CD4-positive, alpha-beta T cell treated with Interleukin-6 at 100 ng/mL for 8 hours (primary cell): ENCODE results near the gene CHST4.
"Not testable (repeated sequence)": the region's sequence is repeated elsewhere in the genome, so short reads cannot be mapped to it uniquely, and the experiment has no call there.

ENCODE experiments used
- DNase-seq: peaks from one replicate; pipeline ENCODE4 v3.0.0-alpha.2; 2020; ENCODE audit warnings: mixed read lengths, low spot score

Gene CHST4

GRCh38 chr16:71524566-71525553 is 1.4 kb upstream of the CHST4 start:
- DNase-seq = no peak

- no peak for DNase-seq
Measured at GRCh38 chr16:71528257-71528656, 2.0 kb downstream of the CHST4 start.

GRCh38 chr16:71528863-71529262 is 2.6 kb downstream of the CHST4 start:
- DNase-seq = no peak

- no peak for DNase-seq
Measured at GRCh38 chr16:71532366-71532765, 6.1 kb downstream of the CHST4 start.

GRCh38 chr16:71536752-71537499 is 10.7 kb downstream of the CHST4 start:
- no peak for DNase-seq

GRCh38 chr16:71537643-71538042 is 11.4 kb downstream of the CHST4 start:
- peak; percentile 6 for DNase-seq

GRCh38 chr16:71542377-71542776 is 16.2 kb downstream of the CHST4 start:
- peak; percentile 36 for DNase-seq

- DNase-seq = no peak
Measured at GRCh38 chr16:71547168-71547567, 20.9 kb downstream of the CHST4 start.

GRCh38 chr16:71552698-71553503 is 26.7 kb downstream of the CHST4 start:
- DNase-seq = no peak

GRCh38 chr16:71555230-71555891 is 29.1 kb downstream of the CHST4 start:
- no peak for DNase-seq

- DNase-seq = no peak
Measured at GRCh38 chr16:71557299-71557698, 31.1 kb downstream of the CHST4 start.

GRCh38 chr16:71557954-71558582 is 31.8 kb downstream of the CHST4 start:
- no peak for DNase-seq

- no peak for DNase-seq
Measured at GRCh38 chr16:71559855-71560254, 33.6 kb downstream of the CHST4 start.

- not testable (repeated sequence) for DNase-seq
Measured at GRCh38 chr16:71561886-71562285, 35.7 kb downstream of the CHST4 start.

GRCh38 chr16:71562552-71562951 is 36.3 kb downstream of the CHST4 start:
- DNase-seq = no peak

- DNase-seq = no peak
Measured at GRCh38 chr16:71564335-71564967, 38.2 kb downstream of the CHST4 start.

- DNase-seq = no peak
Measured at GRCh38 chr16:71565812-71566700, 39.8 kb downstream of the CHST4 start.

- DNase-seq = no peak
Measured at GRCh38 chr16:71567931-71568330, 41.7 kb downstream of the CHST4 start.

GRCh38 chr16:71568551-71568950 is 42.3 kb downstream of the CHST4 start:
- DNase-seq = no peak

GRCh38 chr16:71569621-71570020 is 43.4 kb downstream of the CHST4 start:
- DNase-seq = no peak
